GM21447 (cell line): ENCODE results near the gene SPATA18.
A peak's percentile ranks its signal among the peaks of the same experiment; 100 is the strongest.

ENCODE experiments used
- ATAC-seq: cut with Tn5 transposase; IDR thresholded peaks from one replicate; pipeline ENCODE4 v1.9.1; 2021; ENCODE audit not compliant: unreplicated experiment

The SPATA18 gene

DNA sequence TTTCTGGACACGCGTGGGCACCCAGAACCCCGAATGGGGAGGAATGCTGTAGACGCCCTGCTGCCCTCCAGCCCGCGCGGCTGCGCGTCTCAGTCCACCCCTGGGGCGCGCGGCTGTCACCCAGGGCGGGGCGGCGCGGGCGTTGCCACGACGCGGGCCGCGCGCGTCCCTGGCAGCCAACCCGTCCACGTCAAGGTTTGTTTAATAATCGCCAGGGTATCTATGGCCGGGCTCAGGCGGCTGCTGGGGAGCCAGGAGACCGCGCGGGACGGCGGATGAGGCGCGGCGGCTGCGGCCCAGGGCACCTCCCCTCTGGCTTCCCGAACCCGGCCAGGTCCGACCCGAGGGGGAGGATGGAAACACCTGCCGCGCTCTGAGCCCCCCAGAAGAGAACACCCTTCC, at the start of gene SPATA18:
TSS of gene SPATA18 (plus strand) at position 92 of the 402 bp plus-strand sequence. CDS start 401 bp downstream, outside the sequence.
- peak; percentile 36 for ATAC-seq

- ATAC-seq = no peak
These were observed 49.5 kb upstream of the SPATA18 start for GRCh38 chr4:52001616-52002015.

DNA sequence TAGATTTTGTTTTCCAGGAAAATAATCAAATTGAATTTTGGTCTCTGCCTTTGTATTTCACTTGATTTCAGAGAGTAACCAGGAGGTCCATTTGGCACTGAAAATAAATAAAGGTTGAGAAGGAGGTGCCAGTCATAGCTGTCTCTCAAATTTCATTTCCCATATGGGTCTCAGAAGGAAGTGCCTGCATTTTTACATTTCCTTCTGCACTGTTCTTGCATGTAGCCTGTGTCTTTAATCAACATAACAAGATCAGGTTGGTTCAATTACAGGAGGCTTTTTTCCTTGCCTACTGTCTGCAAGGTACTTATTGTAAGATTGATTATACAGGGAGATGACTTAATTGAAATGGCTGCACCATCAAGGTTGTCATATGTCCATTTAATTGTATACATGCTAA, 46.7 kb upstream of the SPATA18 start:
- ATAC-seq = no peak

DNA sequence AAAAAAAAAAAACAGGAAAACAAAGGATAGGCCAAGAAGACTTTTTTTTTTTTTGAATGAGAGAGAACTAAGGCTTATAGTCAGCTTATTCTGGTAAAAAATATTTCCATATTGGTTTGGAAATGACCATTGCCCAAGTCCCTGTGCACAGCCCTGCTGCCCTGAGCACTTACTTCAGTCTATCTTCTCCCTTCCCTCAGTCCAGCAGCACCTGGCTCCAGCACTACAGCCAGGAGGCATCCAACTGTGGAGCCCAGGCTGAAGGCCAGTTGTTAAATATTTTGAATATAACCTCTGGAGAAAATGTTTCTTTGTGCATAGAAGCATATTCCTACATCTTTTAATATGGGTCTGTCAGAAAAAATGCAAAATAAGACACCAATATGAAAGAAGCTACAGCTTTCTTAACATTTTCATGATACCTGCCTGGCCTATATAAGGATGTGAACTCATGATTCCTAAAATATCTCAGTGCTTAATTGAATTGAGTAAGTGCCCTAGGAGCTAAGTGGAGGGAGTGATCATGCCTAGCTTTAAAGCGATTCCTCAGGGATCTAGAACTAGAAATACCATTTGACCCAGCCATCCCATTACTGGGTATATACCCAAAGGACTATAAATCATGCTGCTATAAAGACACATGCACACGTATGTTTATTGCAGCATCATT, 45.4 kb upstream of the SPATA18 start:
- ATAC-seq = no peak

GRCh38 chr4:52006887-52007286, 44.2 kb upstream of the SPATA18 start:
- no peak for ATAC-seq

DNA sequence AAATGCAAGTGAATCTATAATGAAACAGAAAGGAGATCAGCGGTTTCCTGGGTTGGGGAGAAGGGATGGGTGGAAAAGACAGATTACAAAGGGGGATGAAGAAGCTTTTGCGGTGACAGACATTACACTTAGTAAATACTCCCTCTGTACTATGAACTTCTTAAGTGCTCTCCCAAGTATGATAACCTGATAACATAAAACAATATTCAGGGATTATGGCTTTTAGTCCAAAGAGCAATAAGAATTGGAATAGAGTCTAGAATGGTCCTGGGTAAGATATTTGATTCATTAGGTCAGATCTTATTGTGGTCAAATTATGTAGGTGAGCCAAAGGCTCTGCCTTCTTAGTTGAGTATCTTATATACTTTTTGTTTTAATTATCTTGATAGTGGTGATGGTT, 40.1 kb upstream of the SPATA18 start:
- ATAC-seq = no peak

GRCh38 chr4:52012651-52013050, 38.5 kb upstream of the SPATA18 start:
- ATAC-seq = no peak

GRCh38 chr4:52014903-52015302, 36.2 kb upstream of the SPATA18 start:
- no peak for ATAC-seq

DNA sequence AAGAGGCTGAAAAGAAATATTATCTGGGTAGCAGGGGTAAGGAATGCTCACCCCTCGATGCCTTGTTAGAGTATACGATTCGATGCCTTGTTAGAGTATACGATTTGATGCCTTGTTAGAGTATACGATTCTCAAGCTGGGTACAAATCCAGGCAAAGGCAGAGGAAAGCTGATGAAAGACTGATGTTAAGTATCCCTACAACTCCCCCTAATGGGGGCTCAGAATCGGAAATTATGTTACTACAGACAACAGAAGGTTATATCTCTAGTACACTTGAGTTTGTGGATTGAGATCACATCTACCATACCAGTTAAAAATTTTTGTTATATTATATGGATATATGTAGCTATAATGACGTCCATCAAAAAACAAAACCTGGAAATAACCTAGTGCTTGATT, 35.7 kb upstream of the SPATA18 start:
- no peak for ATAC-seq

- no peak for ATAC-seq
These were observed 34.1 kb upstream of the SPATA18 start for GRCh38 chr4:52016981-52017380.

DNA sequence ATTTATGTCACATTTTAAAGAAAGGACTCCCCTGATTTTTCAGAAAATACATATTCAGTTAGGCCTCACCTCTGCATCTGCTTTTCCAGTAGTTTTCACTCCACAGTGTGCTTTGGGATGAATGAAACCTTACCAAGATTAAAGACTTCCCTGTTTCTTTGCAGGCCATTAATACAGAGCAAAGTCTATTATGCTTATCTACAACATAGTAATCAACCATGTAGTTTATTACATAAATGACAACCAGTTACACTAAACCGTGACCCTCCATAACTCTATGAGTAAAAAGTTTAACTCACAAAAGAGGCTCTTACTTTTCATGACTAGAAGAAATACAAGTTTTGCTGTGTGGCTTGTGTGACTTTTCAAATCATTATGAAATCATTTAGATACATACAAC, 33.3 kb upstream of the SPATA18 start:
- ATAC-seq = no peak

DNA sequence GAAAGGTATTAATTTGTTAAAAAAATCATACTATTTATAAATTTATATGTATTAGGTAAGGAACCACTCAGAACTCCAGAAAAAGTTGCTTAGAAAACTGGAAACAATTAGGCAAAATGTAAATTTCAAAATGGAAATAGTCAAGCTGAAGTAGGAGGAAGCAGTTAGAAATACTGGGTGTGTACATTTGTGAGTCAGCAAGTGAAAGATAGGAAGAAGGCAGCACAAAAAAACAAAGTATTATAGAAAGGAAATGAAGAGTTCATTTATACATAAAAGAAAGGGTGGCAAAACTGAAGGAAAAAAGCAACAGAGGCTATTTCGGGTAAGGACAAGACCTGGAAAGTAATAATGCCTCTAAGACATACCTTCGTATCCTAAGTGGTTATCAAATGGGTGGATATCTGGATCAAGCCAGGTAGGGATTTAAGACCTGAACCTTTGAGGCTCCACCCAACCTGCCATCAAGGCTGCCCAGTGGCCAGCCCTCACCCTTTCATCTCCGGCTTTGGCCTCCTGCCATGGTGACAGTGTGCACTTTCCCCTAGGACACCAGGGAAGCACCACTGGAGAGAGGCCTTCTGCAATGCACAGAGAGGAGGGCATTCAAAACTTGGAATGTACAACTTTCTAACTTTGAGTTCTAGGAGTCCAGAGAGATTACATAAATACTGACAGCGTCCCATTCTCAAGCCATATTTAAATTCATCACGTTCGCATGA, 31.0 kb upstream of the SPATA18 start, which contains the start of gene LRRC66:
TSS of gene LRRC66 (minus strand) at position 428 of the 722 bp plus-strand sequence. CDS start 2,750 bp downstream, outside the sequence.
- no peak for ATAC-seq

DNA sequence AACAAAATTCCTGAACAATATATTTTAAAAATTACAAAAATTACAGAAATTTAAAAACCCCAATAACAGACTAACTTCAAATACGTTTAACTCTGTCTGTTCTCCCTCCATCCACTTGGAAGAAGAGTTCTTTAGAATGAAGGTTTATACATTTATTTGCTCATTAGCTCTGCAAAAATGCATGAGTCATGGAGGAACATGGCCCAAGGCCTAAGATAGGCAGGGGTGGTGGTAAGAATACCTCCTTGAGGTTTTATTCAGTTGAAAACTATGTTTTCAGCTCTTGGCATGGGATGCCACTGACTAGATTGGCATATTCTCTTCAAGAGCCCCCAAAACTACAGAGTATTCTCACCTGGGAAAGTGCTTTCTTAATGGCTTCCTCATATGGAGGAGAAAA, 22.1 kb upstream of the SPATA18 start:
- no peak for ATAC-seq

- ATAC-seq = no peak
These were observed 19.1 kb upstream of the SPATA18 start for GRCh38 chr4:52032005-52032404.

GRCh38 chr4:52035190-52035589, 15.9 kb upstream of the SPATA18 start:
- no peak for ATAC-seq

- ATAC-seq = no peak
These were observed 14.1 kb upstream of the SPATA18 start for GRCh38 chr4:52036886-52037530.

DNA sequence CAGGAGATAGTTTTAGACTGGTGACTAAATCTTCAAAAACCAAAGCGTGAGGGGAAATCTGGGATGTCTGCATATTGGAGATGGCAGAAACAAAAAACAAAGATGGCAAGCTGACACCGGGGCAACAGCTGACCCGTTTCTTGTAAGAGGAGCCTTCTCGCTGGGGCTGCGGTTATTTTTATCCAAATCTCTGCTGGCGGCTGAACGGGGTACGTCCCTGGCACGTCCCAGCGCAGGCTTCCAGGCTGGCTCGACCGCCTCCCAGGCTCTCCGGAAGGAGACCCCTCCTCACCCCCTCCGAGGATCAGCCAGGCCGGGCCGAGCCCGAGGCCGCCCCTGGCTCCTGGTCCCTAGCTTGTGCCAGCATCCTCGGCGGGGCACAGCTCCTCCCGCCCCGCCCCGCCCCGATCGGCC, 13.4 kb upstream of the SPATA18 start:
- ATAC-seq = peak; percentile 62

DNA sequence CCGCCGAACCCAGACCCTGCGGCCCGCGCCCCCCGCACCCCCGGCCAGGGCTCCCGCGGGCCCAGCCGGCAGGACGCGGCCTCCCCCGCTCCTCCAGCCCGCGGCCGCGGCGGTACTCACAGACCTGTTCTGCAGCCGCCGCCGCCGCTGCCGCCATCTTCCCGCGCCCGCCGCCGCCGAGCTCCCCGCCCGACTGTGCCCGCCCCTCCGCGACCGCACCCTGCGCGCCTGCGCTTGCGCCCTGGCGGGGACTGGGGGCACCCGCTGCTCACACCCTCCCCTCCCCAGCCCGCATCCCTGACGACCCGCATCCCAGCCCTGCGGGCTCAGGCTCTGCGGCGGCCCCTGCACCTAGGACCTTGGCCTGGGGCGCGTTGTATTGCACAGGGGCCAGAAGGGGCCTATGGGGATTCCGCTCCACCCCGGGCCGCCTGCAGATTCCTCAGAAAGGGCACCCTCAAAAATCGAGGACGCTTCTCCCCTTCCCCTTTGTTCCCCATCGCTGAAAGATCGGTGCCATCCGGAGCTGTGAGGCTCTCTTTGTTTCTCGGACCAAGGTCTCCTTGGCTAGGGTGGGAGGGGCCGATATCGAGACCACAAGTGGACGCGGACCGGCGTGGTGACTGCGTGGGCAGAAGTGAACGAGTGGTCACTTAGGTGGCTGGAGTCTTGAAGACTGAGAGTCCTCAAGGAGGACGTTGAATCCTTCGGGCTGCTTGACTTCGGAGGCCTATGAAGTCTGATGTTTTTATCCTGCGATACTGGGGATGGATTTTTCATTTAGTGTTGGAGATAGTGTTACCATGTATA, 12.8 kb upstream of the SPATA18 start, which contains the start of gene SGCB:
TSS of gene SGCB (minus strand) at position 197 of the 810 bp plus-strand sequence. CDS start at position 157, 40 bp downstream.
- ATAC-seq = peak; percentile 91

GRCh38 chr4:52045028-52045427, 6.1 kb upstream of the SPATA18 start:
- no peak for ATAC-seq

DNA sequence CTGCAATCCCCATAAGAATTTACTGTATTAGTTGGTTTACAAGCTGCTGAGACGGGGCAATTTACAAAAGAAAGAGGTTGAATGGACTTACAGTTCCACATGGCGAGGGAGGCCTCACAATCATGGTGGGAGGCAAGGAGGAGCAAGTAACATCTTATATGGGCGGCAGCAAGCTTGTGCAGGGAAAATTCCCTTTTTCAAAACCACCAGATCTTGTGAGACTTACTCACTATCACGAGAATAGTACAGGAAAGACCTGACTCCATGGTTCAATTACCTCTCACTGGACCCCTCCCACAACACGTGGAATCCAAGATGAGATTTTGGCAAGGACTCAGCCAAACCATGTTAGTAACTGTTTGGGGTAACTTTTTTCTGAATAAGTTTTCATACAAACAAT, 1.8 kb upstream of the SPATA18 start:
- ATAC-seq = no peak
